ENCODE results near the gene NT5DC1.

DNA sequence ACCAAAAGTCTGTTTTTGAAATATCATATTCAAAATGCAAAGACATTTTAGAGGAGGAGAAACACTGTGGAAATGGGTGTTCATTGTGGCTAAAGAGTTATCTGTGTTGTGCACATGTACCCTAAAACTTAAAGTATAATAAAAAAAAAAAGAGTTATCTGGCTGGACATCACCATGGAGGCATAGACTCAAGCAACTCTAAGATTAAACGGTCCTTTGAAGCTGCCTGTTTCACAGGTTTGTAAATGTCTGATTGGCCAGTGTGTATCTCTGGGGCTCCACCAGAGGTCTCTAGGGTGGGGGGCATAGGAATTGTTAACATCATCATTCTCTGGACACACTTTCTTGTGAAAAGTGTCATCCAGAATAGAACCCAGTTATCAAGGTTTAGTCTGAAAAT, 114.0 kb downstream of the NT5DC1 start:
- TF ChIP-seq, protein P1, sequence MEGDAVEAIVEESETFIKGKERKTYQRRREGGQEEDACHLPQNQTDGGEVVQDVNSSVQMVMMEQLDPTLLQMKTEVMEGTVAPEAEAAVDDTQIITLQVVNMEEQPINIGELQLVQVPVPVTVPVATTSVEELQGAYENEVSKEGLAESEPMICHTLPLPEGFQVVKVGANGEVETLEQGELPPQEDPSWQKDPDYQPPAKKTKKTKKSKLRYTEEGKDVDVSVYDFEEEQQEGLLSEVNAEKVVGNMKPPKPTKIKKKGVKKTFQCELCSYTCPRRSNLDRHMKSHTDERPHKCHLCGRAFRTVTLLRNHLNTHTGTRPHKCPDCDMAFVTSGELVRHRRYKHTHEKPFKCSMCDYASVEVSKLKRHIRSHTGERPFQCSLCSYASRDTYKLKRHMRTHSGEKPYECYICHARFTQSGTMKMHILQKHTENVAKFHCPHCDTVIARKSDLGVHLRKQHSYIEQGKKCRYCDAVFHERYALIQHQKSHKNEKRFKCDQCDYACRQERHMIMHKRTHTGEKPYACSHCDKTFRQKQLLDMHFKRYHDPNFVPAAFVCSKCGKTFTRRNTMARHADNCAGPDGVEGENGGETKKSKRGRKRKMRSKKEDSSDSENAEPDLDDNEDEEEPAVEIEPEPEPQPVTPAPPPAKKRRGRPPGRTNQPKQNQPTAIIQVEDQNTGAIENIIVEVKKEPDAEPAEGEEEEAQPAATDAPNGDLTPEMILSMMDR (conservative IDR thresholded peaks at IDR 0.05; ENCODE audit: low read length): no peak
- no peak for TF ChIP-seq EZH2phosphoT487 (IDR thresholded peaks at IDR 0.05; ENCODE audit: borderline replicate concordance, low read depth, low read length)
